Measurements from ENCODE around the gene WDR1.

Gene WDR1

DNA sequence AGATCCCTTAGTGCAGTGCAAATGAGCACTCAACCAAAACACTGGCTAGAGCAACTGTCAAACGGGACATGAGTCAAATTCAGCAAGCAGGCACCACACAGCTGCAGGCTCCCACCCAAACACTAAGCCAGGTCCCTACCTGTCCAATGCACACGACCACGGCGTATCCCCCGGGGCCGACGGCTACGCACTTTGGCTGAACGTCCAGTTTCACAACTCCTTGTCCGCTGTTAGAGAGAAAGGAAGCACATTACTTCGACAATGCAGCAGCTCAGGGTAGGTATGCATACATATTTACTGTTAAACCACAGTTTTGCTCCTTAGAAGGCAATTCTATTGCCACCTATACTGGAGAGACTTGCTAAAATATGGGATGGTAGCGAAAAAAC, 35.4 kb downstream of the WDR1 start:
- Histone ChIP-seq H3K4me3 (ENCODE audit: low read depth, low read length) (no peak overlapping the region), H3K27ac (no peak overlapping the region), H3K36me3 (replicated peaks) (peaks cover 98% of the 10 kb centered on the region), H3K27me3 (replicated peaks) (no peaks in the 10 kb centered on the region)
- in situ Hi-C loops (cut with HindIII; ENCODE audit: low pct_ligation_motif_present, low sequenced_read_pairs), result no loop called here
- TF ChIP-seq, protein P1, sequence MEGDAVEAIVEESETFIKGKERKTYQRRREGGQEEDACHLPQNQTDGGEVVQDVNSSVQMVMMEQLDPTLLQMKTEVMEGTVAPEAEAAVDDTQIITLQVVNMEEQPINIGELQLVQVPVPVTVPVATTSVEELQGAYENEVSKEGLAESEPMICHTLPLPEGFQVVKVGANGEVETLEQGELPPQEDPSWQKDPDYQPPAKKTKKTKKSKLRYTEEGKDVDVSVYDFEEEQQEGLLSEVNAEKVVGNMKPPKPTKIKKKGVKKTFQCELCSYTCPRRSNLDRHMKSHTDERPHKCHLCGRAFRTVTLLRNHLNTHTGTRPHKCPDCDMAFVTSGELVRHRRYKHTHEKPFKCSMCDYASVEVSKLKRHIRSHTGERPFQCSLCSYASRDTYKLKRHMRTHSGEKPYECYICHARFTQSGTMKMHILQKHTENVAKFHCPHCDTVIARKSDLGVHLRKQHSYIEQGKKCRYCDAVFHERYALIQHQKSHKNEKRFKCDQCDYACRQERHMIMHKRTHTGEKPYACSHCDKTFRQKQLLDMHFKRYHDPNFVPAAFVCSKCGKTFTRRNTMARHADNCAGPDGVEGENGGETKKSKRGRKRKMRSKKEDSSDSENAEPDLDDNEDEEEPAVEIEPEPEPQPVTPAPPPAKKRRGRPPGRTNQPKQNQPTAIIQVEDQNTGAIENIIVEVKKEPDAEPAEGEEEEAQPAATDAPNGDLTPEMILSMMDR (IDR thresholded peaks at IDR 0.05; ENCODE audit: low read depth, low read length, missing control alignments), result no peak
- no peak for DNase-seq

DNA sequence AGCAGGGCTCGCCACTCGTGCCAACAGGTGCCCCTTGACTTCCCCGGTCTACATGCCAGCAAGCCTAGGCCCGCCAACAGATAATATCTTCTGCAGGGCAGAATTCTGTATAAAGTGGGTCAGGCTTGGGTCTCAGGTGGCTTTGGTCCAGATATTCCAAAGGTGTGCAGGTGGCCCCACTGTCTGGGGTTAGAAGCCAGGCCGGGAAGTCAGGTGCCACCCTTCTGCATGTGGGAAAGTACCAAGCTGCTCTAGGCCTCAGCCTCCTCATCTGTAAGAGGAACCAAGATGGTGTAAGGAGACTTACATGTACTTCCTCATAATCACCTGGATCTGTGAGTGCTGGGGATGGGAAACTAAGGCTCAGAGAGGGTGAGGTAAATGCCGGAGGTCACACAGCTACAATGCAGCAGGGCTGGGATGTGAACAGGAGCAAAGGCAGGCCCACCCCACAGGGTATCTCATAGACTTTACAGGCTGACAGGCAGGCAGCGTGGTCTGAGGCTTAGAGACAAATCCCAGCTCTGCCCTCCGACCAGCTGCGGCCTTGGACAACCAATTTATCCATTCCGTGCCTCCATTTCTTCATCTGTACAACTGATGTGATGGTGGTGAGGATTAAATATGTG, 35.9 kb downstream of the WDR1 start:
- TF ChIP-seq, protein P1 (IDR thresholded peaks at IDR 0.05; ENCODE audit: low read depth, low read length, missing control alignments), result no peak
- in situ Hi-C loops (cut with HindIII; ENCODE audit: low pct_ligation_motif_present, low sequenced_read_pairs), result no loop called here
- DNase-seq, result no peak
- Histone ChIP-seq H3K27ac (no peak overlapping the region), H3K27me3 (replicated peaks) (no peaks in the 10 kb centered on the region), H3K36me3 (replicated peaks) (peaks cover 98% of the 10 kb centered on the region), H3K4me3 (ENCODE audit: low read depth, low read length) (no peak overlapping the region)

DNA sequence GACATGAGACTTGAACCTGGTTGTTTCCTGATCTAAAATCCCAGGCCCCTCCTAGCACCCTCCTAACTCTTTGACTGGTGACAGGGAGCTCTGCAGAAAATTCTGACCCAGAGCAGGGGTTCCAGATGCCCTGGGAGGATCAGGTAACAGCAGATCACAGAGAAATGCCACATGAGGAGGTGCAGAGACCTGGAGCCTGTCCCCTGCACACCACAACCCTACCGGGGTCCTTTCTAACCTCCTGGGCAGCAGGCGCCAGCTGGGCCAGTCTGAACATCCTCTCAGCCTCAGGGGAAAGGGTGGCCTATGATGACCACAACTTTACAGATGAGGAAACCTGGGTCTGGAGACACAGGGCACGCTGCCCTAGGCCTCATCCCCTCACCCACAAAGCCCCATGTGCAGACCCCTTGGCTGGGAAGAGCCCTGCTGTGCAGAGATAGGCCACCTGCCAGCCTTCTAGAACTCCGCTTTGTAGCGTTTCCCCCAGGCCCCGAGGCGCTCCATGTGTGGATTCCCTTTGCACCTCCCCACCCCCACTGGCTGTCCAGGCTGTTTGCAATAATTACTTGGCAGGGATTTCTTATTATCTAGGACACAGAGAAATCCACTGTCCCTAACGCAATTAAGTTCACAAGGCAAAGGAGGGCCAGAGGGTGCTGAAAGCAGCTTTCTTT, 36.5 kb downstream of the WDR1 start:
- no peak for DNase-seq

DNA sequence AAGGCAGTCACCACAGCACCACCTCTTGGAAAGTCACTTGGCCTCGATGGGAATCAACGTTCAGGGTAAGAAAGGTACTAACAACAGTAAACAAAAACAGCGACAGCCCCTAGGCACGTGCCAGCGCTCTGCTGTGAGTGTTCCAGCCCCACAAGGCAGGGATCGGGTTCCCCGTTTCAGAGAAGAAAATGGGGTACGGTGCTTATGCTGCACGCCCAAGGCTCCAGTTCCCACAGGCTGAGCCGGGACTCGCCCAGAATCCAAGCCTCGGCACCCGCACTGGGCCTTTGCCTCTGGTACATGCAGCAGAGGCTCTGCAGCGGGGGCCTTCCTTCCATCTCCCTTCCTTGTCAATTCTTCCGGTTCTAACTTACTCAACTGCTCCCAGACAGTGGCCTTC, 37.3 kb downstream of the WDR1 start:
- Histone ChIP-seq H3K27ac (no peak overlapping the region), H3K36me3 (replicated peaks) (peaks cover 96% of the 10 kb centered on the region), H3K4me3 (ENCODE audit: low read depth, low read length) (no peak overlapping the region), H3K27me3 (replicated peaks) (no peaks in the 10 kb centered on the region)
- DNase-seq, result no peak
- TF ChIP-seq, protein P1 (IDR thresholded peaks at IDR 0.05; ENCODE audit: low read depth, low read length, missing control alignments), result no peak
- in situ Hi-C loops (cut with HindIII; ENCODE audit: low pct_ligation_motif_present, low sequenced_read_pairs), result no loop called here

More for the DNA sequence above, 36.5 kb downstream of the WDR1 start:
- H3K27ac ChIP-seq, result no peak overlapping the region
- H3K36me3 ChIP-seq (replicated peaks), result peaks cover 98% of the 10 kb centered on the region
- no peak overlapping the region for H3K4me3 ChIP-seq (ENCODE audit: low read depth, low read length)
- in situ Hi-C loops (cut with HindIII; ENCODE audit: low pct_ligation_motif_present, low sequenced_read_pairs), result no loop called here
- H3K27me3 ChIP-seq (replicated peaks), result no peaks in the 10 kb centered on the region
- TF ChIP-seq, protein P1 (IDR thresholded peaks at IDR 0.05; ENCODE audit: low read depth, low read length, missing control alignments), result no peak

DNA sequence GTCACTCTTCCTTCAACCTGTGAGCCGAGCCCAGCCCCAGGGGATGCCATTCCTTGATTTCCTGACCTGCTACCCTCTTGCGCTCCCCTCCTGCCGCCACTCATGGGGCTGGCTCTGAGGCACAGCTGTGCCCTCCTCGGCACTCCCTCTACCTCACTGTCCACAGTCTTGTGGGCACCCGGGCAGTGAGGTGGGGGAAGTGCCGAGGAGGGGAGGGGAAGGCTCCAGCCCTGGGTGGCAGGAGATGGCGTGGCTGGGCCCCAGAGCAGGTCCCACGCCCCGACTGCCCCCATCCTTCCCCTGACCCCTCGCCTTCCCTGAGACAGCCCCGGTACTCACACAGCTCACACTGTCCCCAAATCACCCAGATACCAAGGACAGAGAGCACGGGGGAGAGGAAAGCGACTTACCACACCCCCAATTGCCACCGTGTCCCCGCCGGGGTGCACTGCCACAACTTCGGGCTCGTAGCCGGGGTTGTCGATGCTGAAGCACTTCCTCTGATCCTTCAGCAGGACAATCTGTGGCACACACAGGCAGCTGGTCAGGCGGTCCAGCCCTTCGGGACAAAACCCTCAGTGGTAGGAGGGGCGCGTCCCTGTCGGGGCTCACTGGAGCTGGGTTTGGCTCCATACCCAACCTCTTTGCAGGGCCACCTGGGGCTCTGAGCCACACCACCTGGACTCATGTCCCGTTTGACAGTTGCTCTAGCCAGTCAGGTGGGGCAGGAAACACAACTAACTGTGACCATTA, 37.9 kb downstream of the WDR1 start:
- Histone ChIP-seq H3K27ac (no peak overlapping the region), H3K27me3 (replicated peaks) (no peaks in the 10 kb centered on the region), H3K36me3 (replicated peaks) (peaks cover 96% of the 10 kb centered on the region), H3K4me3 (ENCODE audit: low read depth, low read length) (no peak overlapping the region)
- in situ Hi-C loops (cut with HindIII; ENCODE audit: low pct_ligation_motif_present, low sequenced_read_pairs), result no loop called here
- DNase-seq, result no peak
- TF ChIP-seq, protein P1 (IDR thresholded peaks at IDR 0.05; ENCODE audit: low read depth, low read length, missing control alignments), result no peak
